GM18867 (cell line): Measurements from ENCODE around the gene ZNF474.

Experiments
- ATAC-seq: cut with Tn5 transposase; IDR thresholded peaks from one replicate; pipeline ENCODE4 v1.9.1; 2021; ENCODE audit warnings: mild to moderate bottlenecking, moderate library complexity; ENCODE audit not compliant: unreplicated experiment

Gene ZNF474

DNA sequence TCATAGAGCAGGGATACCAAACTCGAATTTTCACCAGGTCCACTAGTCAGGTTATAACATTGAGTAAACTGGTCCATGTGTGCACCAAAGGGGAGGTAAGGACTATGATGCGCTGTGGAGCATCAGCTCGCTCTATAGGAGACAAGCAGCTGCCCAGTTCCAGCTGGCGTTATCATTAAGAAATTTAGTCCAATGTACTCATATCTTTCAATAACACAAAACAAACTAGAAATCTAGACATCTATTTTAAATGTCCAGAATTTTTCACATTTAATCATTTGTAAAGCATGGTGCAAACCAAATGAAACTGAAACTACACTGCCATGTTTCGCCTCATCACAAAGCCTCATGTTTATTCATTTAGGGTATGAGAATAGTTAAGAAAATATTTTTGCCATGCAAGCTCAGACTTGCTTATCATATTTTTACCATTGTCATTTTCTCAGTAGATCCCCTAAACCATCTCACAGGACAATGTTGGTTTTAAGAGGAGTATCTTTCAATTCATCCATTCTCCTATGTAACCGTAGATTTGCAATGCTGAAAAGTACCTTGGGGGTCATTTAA, 50.9 kb downstream of the ZNF474 start:
- ATAC-seq: peak; percentile 76

DNA sequence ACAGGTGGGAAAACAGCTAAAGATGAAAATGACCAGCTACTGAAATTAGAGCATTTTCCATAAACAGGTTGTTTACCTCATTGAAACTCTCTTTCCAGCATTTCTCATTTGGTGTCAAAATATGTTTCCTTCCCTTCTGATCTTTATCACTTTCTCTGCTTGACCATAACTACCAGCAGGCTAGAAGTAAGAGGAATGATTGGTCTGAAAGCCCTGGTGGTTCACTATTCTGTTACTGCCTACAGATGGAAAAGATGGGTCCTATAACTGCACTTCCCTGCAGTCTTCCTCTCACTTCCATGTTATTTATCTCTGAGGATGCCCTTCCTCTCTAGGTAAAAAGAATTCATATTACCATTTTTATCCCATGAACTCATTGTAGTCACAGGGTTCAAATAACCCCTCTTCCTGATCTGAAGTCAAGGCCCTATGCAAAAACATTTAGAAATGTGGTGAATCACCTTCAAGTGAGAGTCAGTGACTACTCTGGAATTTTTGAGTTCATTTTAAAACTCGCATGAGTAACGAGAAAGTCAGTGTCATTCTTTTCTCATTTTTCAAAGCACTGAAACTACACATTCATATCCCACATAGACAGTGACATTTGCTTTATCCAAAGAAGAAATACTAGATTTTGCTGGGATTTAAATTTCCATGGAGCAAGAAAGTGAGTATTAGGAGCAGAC, 51.7 kb downstream of the ZNF474 start:
- ATAC-seq: peak; percentile 15

DNA sequence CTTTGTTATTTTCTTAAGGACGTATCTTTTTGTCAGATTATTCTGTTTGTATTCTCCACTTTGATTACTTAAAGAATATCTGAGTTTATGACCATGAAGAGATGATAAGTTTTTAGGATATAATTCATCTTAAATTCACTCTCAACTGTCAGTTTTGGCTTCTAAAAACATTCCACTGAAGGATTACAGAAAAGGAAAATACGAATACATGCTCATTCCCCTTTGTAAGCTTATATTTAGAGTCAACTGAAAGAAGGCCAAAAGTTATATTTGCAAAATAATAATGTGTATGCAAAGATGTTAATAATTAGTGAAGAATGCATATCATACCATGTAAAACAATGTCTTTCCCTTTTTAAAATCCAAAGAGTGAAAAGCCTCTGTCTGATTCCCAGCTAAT, 52.5 kb downstream of the ZNF474 start:
- ATAC-seq: no peak

DNA sequence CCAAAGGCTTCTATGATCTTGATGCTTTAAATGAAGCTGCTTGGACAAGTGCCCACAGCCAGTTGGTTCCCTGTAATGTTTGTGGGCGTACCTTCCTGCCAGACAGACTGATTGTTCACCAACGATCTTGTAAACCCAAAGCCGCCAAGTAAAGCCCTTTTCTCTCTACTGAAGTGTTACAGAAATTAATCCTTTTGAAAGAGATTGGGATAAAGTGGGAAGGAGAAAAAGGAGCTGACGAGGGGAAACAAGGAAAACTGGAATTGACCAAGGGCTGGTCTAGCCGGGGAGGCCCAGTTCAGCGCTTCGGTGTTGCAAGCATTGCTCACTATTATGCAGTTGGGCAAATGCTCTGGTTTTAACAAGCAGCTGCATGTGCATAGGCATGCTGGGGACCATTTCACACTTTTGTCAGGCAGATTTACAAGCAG, 53.2 kb downstream of the ZNF474 start:
- ATAC-seq: no peak

DNA sequence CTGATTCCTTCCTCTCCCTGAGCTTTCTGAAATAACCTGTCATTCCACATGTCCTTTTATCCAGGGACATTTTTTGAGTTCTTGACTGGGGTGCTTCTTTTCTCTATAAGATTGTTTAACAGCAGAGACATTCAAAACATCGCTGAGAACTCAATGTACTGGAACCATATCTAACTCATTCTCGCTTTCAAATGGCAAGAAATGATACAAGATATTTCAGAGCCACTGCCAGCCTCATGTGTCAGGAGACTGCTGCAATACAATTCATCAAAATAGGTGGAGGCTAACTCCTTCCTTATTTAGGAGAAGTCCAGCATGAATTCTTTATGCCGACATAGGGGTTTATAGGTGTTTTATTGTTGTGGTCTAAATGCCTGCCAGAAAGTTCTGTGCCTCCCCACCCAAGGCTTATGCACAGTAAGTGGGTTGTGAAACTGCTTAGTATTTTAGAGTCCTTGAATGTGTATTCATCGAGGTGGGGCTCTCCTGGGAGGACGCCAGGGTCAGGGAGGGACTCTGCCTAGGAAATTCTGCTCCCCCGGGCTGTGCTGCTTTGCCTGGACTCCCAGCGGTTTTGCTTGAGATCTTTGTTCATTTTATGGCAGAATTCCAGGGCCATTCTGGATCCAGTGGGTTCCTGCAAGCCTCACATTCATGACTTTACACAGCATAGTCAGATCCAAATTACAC, 53.9 kb downstream of the ZNF474 start:
- no peak for ATAC-seq

DNA sequence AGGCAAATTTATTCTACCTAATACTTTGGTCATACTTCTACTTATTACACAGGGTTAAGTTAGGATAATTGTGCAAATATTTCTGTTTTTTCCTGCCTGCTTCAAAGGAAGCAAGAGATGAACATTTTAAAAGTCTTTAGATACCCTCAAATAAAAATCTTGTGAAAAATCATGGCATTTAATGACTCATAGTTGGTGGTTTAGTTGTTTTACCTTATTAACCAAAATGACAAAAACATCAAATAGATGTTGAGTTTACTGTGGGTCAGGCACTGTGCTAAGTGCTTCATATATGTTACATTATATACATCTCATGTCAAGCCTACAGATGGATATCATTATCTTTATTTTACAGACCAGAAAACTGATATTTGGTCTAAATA, 54.4 kb downstream of the ZNF474 start:
- no peak for ATAC-seq

DNA sequence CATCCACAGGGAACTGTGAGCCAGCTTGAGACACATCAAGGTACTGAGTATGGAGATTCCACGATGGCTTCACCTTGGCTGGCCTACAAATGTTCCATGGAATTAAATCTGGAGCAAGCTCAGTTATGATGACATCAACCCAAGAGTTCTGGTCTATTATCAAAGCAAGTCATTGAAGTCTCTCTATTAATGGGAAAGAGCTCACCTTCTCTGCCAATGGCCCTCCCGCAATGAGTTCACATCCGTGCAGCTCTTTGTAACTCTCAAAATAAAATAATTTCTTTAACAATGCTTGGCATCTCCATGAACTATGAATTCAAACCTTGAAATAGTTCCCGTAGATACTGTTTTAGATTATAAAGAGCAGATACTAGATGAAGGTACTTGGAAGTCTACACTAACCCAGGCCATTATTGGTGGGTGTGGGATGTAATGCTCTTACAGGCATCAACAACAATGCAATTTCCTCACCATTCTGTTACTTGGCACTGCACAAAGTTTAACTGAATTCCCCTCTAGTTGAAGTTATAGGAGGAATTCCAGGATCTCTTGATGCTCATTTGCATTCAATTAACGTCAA, 55.4 kb downstream of the ZNF474 start:
- ATAC-seq: no peak

DNA sequence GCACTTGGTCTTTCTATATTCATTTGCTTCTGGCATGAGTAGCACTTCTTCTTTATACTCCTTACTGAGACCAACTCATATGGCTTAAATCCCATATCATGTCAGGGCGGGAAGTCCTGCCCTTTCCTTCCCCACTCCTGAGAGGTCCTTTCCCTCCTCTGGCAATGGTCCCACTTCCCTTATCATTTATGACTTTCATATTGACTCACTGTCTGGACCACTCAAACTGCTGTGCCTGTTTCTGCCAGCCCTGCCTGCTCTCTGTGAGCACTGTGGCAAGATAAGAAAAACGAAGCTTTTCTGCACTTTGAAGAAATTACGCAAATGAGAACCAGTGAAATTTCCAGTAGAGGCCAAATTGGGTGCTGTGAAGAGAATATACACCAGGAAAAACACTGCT, 58.1 kb downstream of the ZNF474 start:
- no peak for ATAC-seq

DNA sequence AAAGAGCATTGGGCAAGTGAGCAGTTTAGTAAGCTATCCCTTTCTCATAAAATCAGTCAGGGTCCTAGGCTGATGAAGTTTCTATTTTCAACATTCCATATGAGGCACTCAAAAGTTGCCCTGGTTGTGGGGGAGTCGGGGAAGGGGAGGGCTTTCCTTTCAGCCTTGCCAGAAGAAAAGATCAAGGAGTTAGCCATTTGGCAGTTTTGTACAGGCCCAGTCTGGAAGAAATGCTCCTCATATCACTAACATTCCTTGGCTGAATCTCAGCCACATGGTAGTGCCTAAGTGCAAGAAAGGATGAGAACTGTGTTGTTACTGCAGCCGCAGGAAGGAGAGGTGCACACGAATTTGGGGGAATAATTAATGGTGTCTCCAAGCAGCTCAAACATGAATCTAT, 60.8 kb downstream of the ZNF474 start:
- no peak for ATAC-seq

DNA sequence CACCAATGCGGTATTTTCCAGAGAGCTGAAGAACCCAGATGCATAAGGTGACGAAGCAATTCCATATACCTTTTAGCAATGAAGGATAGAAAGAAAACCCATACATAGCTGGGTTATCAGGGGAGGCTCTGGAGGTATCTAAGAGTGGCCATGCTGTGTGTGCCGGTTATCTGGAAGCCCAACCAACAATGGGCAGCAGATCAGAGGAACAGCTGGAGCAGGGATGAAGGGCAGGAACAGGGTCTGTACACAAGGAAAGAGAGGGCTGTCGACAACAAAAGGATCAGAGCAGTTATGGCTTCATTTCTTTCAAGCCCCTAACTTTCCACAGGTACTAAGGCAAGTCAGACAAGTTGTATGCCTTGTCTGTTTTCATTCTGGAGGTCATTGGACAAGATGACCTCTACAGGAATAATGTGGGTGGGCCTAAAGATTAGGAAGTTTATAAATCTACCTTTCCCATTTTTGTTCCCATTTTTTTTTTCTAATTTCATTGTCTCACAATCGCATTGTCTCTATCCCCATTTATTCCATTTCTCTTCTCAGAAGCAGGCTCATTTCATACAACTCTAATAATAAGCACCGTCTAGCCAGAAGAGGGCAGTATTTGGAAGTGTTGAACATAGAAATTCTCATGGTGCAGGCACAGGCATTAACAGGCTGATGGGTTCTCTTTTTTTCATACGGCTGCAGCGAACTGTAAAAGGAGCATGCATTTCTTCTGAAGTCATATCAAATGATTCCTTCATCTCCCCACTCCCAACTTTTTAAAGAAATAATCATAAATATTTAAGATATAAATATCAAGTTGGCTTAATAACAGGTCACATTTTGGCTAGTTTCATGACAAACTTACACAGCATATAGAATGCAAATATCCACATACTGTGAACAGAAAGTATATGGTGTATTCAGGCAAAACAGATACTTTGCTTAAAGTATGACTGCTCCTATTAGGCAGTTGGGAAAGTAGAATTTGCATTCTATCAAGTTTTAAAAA, 63.5 kb downstream of the ZNF474 start:
- ATAC-seq: peak; percentile 93

DNA sequence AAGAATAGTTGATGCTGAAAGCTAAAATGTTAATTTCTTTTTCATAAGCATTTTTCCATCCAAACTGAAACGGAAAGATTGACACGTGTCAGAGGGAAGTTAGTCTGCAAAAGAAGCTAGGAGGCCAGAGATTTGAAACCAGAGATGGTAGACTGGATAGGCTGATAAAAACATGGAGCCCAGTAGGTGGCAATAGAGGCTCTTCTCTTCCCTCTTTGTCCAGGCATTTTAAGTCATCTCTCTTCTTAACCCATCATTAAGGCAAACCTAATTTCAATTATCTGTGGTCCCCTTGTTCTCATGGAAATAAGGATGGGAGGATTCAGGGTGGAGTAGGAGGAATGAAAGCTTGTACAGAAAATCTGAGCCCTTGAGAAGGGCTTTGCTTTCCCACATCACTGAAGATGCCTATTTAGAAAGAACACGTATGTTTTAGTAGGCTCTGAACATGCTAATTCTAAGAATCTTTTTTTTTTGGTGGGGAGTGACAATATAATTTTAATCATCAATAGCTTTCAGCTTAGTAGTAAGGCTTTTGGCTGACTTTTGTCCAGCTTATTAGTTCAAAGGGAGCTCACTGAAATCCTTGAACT, 66.6 kb downstream of the ZNF474 start:
- no peak for ATAC-seq

DNA sequence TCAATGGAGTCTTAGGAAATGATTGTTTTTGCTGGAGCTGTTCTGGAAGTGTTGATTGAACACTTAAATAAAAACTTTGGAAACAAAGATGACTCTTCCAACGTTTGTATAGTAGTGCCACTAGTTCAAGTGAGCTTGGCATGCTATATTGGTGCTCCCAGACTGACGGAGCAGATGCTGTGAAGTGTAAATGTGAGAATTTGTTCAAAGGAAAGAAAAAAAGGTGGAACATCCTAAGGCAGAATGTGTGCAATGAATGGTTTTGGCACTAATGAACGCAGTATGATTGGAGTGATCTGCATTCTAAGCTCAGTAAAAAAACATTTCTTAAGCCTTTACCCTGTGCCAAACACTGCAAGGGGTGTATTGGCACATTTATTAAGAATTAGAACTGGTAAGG, 69.8 kb downstream of the ZNF474 start:
- ATAC-seq: no peak

DNA sequence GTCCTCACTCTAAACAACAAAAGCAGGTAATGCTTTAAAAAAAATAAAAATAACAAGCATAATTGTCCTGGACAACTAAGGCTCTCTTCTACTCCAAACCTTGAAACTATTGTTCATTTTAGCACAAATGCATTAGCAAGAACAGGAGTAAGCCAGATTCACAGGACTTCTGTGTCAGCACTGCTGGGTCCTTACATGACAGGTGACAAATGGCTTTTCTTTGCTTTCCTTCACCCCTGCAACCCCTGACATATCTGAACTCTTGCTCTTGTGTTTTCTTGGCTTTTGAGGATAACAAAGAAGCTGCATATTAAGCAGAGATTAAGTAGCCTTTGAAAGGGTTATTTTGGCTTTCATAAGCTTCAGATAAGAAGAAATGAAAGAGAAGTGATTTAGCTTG, 71.1 kb downstream of the ZNF474 start:
- ATAC-seq: no peak

DNA sequence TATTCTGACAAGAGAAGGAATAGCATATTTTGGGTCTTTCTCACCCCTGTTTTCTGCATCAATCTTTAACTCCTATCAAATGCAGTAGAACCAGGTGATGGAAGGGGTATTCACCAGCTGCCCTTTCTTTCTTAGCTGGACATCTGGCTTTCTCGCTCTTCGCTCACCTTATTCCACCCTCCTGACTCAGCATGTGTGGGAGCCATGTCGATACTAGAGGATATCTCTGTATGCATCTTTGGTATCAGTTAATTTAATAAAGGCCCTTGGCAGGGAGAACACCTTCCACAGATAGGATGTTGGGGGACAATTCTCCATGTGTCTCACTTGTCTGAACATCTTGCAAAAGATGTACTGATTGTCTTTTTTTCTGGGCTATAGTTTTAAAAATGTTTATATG, 71.5 kb downstream of the ZNF474 start:
- ATAC-seq: no peak

DNA sequence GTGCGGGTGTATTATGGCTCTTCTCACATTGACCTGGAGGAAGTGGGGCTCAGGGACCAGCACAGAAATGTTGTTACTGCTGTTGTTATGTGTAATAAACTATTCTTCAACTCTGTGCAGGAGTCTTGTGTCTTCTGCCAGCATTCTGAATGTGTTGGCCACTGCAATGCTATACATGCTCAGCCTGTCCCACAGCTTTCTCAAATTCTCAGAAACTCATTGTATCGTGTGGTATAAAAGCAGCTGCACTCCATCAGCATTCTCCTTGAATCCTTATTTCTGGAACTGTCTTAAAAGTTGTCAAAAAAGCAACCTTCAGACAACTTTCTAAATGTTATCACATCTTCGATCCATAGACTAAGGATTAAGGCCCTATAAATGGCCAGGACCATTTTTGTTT, 72.0 kb downstream of the ZNF474 start:
- no peak for ATAC-seq

DNA sequence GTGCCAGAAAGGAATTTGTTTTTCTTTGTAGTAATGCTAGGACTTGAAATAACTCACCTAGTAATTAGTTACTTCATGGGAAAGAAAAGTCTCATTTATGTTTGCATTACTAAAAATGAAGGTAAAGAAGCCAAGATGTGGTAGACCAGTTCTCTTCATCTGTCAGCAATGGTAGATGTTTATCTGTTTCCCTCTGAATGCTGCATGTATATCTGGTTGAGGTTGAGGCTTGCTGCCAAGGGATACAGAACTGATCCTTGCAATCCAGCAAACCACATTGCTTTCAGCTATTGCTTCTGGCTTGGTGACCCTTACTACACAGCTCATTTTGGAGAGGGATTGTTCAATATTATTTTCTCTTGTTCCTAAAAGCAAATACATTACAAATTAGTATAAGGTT, 73.6 kb downstream of the ZNF474 start:
- ATAC-seq: no peak
